KOPT-K1 (cell line): ENCODE results near the gene VIPR2.

Source experiments
- H3K27ac ChIP-seq: fragments of 200-600 bp; sonication (generic); 2 replicates; pipeline ENCODE4 v1.5.1; 2016; ENCODE audit warnings: antibody characterized with exemption, mild to moderate bottlenecking, low read depth, low read length; ENCODE audit not compliant: poor library complexity, severe bottlenecking
- H3K36me3 ChIP-seq: fragments of 200-600 bp; sonication (generic); 2 replicates; pipeline ENCODE4 v1.5.1; 2017; ENCODE audit warnings: antibody characterized with exemption, mild to moderate bottlenecking, low read length, moderate library complexity; ENCODE audit not compliant: insufficient read depth
- H3K9me3 ChIP-seq: fragments of 200-600 bp; sonication (generic); 2 replicates; pipeline ENCODE4 v1.5.1; 2017; ENCODE audit warnings: antibody characterized with exemption, low read length, mild to moderate bottlenecking; ENCODE audit not compliant: insufficient read depth, poor library complexity, severe bottlenecking

The VIPR2 gene

GRCh38 chr7:159059629-159060028 is 85.0 kb downstream of the VIPR2 start:
- peaks cover 23% of the 10 kb centered on the region for H3K9me3 ChIP-seq
- peaks cover 72% of the 10 kb centered on the region for H3K36me3 ChIP-seq
- H3K27ac ChIP-seq: peak overlapping the region; percentile 100

GRCh38 chr7:159057647-159058046 is 87.0 kb downstream of the VIPR2 start:
- Histone ChIP-seq H3K27ac (peak overlapping the region; percentile 100), H3K9me3 (peaks cover 18% of the 10 kb centered on the region), H3K36me3 (peaks cover 68% of the 10 kb centered on the region)

- peak overlapping the region; percentile 100 for H3K27ac ChIP-seq
- H3K9me3 ChIP-seq: peaks cover 9% of the 10 kb centered on the region
- peaks cover 59% of the 10 kb centered on the region for H3K36me3 ChIP-seq
Observed at GRCh38 chr7:159056737-159057136, 87.9 kb downstream of the VIPR2 start.

GRCh38 chr7:159051916-159052315 is 92.8 kb downstream of the VIPR2 start:
- H3K27ac ChIP-seq: peak overlapping the region; percentile 100
- no peaks in the 10 kb centered on the region for H3K9me3 ChIP-seq
- H3K36me3 ChIP-seq: peaks cover 27% of the 10 kb centered on the region

GRCh38 chr7:159050704-159051103 is 94.0 kb downstream of the VIPR2 start:
- Histone ChIP-seq H3K9me3 (peaks cover 5% of the 10 kb centered on the region), H3K27ac (peak overlapping the region; percentile 100), H3K36me3 (peaks cover 15% of the 10 kb centered on the region)

- Histone ChIP-seq H3K9me3 (peaks cover 16% of the 10 kb centered on the region), H3K27ac (peak overlapping the region; percentile 100), H3K36me3 (peaks cover 2% of the 10 kb centered on the region; the same call in 1 of the 2 replicates)
Observed at GRCh38 chr7:159049266-159050025, 95.2 kb downstream of the VIPR2 start.

- Histone ChIP-seq H3K36me3 (peaks cover 6% of the 10 kb centered on the region), H3K9me3 (peaks cover 24% of the 10 kb centered on the region), H3K27ac (peak overlapping the region; percentile 100)
Observed at GRCh38 chr7:159048656-159049055, 96.0 kb downstream of the VIPR2 start.

- peaks cover 29% of the 10 kb centered on the region for H3K9me3 ChIP-seq
- H3K36me3 ChIP-seq: peaks cover 17% of the 10 kb centered on the region
- peak overlapping the region; percentile 100 for H3K27ac ChIP-seq
Observed at GRCh38 chr7:159047536-159047935, 97.1 kb downstream of the VIPR2 start.

GRCh38 chr7:159046300-159046699 is 98.4 kb downstream of the VIPR2 start:
- H3K9me3 ChIP-seq: peaks cover 38% of the 10 kb centered on the region
- peaks cover 29% of the 10 kb centered on the region for H3K36me3 ChIP-seq
- peak overlapping the region; percentile 100 for H3K27ac ChIP-seq

GRCh38 chr7:159045839-159046238 is 98.8 kb downstream of the VIPR2 start:
- H3K36me3 ChIP-seq: peaks cover 34% of the 10 kb centered on the region
- H3K27ac ChIP-seq: peak overlapping the region; percentile 100
- peaks cover 41% of the 10 kb centered on the region for H3K9me3 ChIP-seq

GRCh38 chr7:159042581-159043101 is 102.0 kb downstream of the VIPR2 start:
- H3K9me3 ChIP-seq: peaks cover 41% of the 10 kb centered on the region
- peak overlapping the region; percentile 79 for H3K27ac ChIP-seq
- H3K36me3 ChIP-seq: peaks cover 63% of the 10 kb centered on the region

GRCh38 chr7:159042103-159042502 is 102.6 kb downstream of the VIPR2 start:
- H3K36me3 ChIP-seq: peaks cover 68% of the 10 kb centered on the region
- peaks cover 41% of the 10 kb centered on the region for H3K9me3 ChIP-seq
- peak overlapping the region; percentile 79 for H3K27ac ChIP-seq

- Histone ChIP-seq H3K9me3 (peaks cover 37% of the 10 kb centered on the region), H3K27ac (peak overlapping the region; percentile 79), H3K36me3 (peaks cover 77% of the 10 kb centered on the region)
Observed at GRCh38 chr7:159040912-159041711, 103.6 kb downstream of the VIPR2 start.

GRCh38 chr7:159040146-159040545 is 104.5 kb downstream of the VIPR2 start:
- Histone ChIP-seq H3K27ac (peak overlapping the region; percentile 79), H3K36me3 (peaks cover 87% of the 10 kb centered on the region), H3K9me3 (peaks cover 32% of the 10 kb centered on the region)

- peaks cover 91% of the 10 kb centered on the region for H3K36me3 ChIP-seq
- peaks cover 27% of the 10 kb centered on the region for H3K9me3 ChIP-seq
- peak overlapping the region; percentile 79 for H3K27ac ChIP-seq
Observed at GRCh38 chr7:159039716-159040115, 105.0 kb downstream of the VIPR2 start.
